IPS-11a (cell line): ENCODE results near the gene ACD.

ENCODE experiments used
- H3K4me3 ChIP-seq: one replicate; pipeline ENCODE4 v1.5.1; 2013; ENCODE audit warnings: low read depth, low read length, control low read depth

The ACD gene

GRCh38 chr16:67676516-67676915 is 16.5 kb upstream of the ACD start:
- no peak overlapping the region for H3K4me3 ChIP-seq

DNA sequence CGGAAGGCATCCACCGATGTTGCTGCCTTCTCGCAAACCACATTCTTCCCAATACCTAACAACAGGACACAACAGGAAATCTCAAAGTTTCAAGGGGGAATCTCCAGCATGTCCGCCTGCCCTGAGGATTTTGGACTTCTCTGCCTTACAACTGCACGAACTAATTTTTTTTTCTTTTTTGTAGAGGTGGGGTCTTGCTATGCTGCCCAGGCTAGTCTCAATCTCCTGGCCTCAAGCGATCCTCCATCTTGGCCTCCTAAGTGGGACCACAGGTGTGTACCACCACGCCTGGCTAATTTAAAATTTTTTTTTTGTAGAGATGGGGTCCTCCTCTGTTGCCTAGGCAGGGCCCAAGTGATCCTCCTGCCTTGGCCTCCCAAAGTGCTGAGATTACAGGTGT is 15.9 kb upstream of the ACD start:
- H3K4me3 ChIP-seq, result no peak overlapping the region

- no peak overlapping the region for H3K4me3 ChIP-seq
These were observed 15.5 kb upstream of the ACD start for GRCh38 chr16:67675579-67675935.

- no peak overlapping the region for H3K4me3 ChIP-seq
These were observed 15.0 kb upstream of the ACD start for GRCh38 chr16:67674851-67675578.

DNA sequence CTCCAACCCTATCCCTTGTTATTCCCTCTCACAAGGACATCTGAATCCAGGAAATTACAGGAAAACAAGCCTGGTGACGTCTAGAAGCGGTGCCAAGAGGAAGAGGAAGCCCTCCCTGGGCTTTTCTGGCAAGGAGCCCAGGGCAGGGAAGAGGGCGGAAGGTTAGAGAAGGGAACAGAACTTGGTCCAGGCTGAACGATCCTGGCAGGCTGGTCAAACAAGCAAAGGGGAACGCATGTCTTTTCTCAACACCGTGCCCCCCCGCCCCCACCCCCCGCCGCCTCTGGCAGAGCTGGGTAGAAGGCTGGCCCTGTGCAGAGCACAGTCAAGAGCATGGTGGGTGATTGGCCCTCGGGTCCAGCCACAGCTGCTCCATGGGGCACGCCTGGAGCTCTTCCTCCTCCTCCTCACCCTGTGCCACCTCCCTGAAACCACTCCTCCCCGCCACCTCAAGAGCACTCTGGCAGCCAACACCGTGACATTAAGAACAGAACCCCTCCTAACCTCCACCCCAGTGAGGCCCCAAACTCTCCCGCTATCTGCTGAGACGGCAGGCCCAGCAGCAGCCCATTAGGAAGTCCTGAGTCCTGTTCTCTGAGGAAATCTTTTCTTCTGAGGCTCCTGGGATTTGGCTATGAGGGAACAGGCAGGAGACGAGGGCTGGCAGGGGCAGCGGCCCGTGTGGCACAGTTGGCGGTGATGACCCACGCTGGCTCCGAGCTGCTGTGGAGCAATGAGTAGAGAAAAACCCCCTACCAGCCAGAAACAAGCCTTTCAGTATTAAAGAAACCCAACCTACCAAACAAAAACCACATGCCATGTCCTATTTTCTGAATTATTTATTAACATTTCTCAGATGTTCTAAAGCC is 13.9 kb upstream of the ACD start:
- no peak overlapping the region for H3K4me3 ChIP-seq

DNA sequence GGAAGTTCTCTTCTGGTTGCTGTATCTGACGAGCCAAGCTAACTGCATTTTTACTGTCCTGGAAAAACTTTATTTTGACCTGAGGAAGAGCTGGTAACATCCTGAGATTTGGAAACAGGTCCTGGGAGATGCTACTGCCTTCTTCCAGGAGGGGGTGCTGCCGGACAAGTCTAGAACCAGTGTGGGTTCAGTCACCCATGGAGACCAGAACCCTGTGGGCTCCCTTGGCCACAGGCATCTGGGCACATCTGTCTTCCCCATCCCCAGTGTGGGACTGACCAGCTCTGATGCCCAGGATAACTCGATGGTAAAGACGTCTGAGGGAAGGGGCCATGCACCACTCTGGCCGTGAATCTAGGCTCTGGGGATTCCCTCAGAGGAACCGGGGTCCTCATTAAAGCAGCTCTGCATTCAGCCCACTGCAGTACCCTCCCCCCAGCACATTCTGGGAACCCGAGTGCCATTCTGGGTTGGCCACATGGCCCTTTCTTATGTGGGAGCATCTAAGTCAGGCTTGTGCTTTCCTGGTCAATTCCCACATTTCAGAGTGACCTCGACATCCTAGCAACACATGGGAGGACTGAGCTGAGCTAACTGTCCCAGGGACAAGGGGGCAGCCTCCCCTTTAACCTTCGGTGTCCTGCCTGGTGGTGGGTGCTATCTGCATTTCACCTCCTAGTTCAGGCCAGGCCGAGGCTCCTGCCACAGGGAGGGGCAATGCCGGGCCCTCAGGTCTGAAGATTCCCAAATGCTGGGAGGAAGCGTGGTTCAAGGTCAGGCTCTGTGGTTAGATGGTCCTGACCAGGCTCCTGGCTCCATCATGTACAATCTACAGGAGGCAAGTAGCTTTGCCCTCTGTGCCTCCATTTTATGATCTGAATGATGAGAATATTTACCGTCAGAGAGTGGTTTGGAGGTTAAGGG is 12.9 kb upstream of the ACD start:
- H3K4me3 ChIP-seq, result no peak overlapping the region

GRCh38 chr16:67672306-67672705 is 12.2 kb upstream of the ACD start:
- H3K4me3 ChIP-seq, result no peak overlapping the region

GRCh38 chr16:67669499-67670101 is 9.5 kb upstream of the ACD start:
- H3K4me3 ChIP-seq, result no peak overlapping the region

GRCh38 chr16:67668495-67669157 is 8.6 kb upstream of the ACD start:
- H3K4me3 ChIP-seq, result no peak overlapping the region

GRCh38 chr16:67667817-67668494 is 7.9 kb upstream of the ACD start:
- no peak overlapping the region for H3K4me3 ChIP-seq

DNA sequence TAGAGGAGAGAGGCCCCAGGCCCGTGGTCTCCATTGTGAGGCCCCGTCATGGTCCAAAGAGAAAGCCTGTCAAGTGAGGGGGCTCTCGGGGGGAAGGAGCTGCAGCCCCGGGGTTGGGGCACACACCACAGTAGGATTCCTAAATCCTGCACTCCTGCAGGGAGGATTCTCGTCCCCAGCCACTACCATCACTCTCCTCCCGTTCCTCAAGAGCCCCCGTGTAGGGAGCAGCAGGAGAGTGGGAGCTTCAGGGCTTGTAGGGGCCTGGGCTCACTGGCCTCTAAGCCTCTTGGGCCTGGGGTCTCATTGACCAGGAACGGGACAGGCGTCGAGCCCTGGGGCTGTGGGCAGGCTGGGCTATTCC is 7.4 kb upstream of the ACD start:
- H3K4me3 ChIP-seq, result no peak overlapping the region

DNA sequence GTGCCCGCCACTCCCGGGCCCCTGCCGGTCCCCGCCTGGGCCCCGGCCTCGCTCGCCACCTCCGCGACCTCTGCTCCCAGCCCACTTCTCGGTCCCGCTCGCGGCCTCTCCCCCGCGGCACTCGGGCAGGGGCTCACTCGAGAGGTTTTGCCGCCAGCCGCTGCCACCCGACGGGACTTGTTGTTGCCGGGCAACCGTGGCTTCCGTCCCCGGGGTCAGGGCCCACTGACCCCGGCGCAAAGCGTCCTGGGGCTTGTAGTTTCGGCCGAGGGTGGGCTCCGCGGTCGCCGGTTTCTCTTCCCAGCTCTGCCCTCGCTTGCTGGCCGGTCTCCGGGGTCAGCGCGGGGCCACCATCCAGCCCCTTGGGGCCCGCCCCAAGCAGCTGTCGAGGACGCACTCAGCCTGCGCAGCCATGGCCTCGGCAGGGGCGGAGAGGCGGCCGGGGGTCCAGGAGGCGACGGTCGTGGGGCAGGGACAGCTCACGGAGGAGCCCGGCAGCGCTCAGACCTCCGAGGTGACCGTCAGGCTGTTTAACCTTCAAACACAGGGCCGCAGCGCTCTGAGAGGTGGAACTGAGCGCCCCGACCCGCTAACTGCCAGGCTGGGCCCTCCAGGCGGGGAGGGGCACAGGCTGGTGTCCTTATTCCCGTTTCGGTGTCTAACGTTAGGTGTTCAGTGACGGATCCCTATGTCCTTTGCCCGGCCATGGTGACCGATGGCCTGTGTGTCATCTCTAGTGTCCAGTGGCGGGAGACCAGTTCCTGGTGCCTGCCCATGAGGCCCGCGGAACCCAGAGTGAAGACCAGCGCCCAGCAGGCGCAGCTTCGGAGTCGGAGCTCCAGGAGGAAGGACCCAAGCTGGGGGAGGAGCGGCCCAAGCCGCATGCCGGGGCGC is 6.7 kb upstream of the ACD start, which contains the start of the genes C16orf86 and ENKD1:
Gene C16orf86 (plus strand): TSS at position 256 of the 894 bp plus-strand sequence. CDS start 157 bp downstream, at position 413.
Gene ENKD1 (minus strand): TSS at position 192 of the 894 bp plus-strand sequence. CDS start 308 bp downstream, outside the sequence.
- peak within 1 kb of the TSS; percentile 51 for H3K4me3 ChIP-seq

GRCh38 chr16:67666032-67666551 is 6.0 kb upstream of the ACD start:
- peak overlapping the region; percentile 51 for H3K4me3 ChIP-seq

- H3K4me3 ChIP-seq, result peak overlapping the region; percentile 51
These were observed 5.5 kb upstream of the ACD start for GRCh38 chr16:67665598-67665997.

GRCh38 chr16:67664871-67665270 is 4.8 kb upstream of the ACD start:
- H3K4me3 ChIP-seq, result no peak overlapping the region

GRCh38 chr16:67664258-67664657 is 4.2 kb upstream of the ACD start:
- no peak overlapping the region for H3K4me3 ChIP-seq

DNA sequence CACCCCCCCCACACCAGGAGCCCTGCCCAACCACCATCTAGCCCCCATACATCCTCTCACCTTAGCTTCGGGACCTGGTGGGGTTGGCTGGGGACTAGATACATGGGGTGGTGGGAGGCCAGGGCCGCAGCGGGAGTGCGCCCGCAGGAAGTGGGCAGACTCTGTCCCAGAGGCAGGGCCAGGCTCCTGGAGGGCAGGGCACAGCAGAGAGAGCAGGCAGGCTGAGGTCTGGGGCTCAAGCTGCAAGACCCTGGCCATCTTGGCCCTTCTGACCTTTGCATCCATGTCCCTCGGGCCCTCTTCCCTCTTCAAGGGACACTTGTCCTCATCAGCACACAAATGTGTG is 3.8 kb upstream of the ACD start:
- H3K4me3 ChIP-seq, result no peak overlapping the region

GRCh38 chr16:67663151-67663876 is 3.3 kb upstream of the ACD start:
- H3K4me3 ChIP-seq, result no peak overlapping the region
